DMS153 treated with DMSO at 0.1 percent for 48 hours (cell line): ENCODE results near the gene DOC2B.
"Not testable (repeated sequence)": the region's sequence is repeated elsewhere in the genome, so short reads cannot be mapped to it uniquely, and the experiment has no call there.

ENCODE experiments used
- DNase-seq: peaks from one replicate; lab custom pipeline; 2025; ENCODE audit not compliant: unreplicated experiment; lab: John Stamatoyannopoulos, UW

Gene DOC2B

GRCh38 chr17:193426-193810, 12.0 kb upstream of the DOC2B start:
- no peak for DNase-seq

- no peak for DNase-seq
Observed at GRCh38 chr17:192666-193425, 11.4 kb upstream of the DOC2B start.

DNA sequence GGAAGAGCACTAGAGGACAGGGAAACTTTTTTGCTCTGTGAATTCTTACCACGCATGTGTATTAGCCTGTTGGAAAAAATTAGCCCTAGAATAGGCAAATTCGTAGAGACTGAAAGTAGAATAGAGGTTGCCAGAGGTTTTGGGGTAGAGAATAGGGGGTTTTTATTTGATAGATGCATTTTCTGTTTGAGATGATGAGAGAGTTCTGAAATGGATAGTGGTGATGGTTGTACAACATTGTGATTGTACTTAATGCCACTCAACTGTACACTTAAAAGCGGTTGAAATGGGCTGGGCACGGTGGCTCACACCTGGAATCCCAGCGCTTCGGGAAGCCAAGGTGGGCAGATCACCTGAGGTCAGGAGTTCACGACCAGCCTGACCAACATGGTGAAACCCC, 8.0 kb upstream of the DOC2B start:
- no peak for DNase-seq

GRCh38 chr17:187130-187529, 5.7 kb upstream of the DOC2B start:
- no peak for DNase-seq

DNA sequence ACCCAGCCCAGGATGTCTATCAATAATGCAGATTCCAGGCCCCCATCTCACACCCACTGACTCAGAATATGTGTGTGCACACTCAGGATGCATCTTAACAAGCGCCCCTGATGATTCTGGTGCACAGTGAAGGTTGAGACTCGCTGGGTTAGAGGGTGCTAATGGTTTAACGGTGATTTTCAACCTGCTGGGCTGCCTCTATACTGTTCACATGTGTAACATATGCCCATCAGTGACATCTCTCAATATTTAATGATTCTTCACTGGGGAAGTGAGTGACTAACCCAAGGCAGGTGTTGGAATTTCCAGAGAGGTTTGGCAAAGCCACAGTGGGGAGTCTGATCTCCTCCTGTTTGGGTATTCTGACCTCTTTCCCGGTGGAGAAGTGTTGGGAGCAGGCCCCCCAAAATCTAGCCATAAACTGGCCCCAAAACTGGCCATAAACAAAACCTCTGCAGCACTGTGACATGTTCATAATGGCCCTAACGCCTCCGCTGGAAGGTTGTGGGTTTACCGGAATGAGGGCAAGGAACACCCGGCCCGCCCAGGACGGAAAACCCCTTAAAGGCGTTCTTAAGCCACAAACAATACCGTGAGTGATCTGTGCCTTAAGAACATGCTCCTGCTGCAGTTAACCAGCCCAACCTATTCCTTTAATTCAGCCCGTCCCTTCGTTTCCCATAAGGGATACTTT, 4.1 kb upstream of the DOC2B start:
- no peak for DNase-seq

- DNase-seq = no peak
Observed at GRCh38 chr17:183021-183420, 1.6 kb upstream of the DOC2B start.

GRCh38 chr17:182050-182751, 751 bp upstream of the DOC2B start:
- no peak for DNase-seq

- DNase-seq = no peak
Observed at GRCh38 chr17:180381-181244, 837 bp downstream of the DOC2B start.

GRCh38 chr17:179781-180380, 1.6 kb downstream of the DOC2B start:
- no peak for DNase-seq

GRCh38 chr17:179066-179432, 2.4 kb downstream of the DOC2B start:
- DNase-seq = no peak

DNA sequence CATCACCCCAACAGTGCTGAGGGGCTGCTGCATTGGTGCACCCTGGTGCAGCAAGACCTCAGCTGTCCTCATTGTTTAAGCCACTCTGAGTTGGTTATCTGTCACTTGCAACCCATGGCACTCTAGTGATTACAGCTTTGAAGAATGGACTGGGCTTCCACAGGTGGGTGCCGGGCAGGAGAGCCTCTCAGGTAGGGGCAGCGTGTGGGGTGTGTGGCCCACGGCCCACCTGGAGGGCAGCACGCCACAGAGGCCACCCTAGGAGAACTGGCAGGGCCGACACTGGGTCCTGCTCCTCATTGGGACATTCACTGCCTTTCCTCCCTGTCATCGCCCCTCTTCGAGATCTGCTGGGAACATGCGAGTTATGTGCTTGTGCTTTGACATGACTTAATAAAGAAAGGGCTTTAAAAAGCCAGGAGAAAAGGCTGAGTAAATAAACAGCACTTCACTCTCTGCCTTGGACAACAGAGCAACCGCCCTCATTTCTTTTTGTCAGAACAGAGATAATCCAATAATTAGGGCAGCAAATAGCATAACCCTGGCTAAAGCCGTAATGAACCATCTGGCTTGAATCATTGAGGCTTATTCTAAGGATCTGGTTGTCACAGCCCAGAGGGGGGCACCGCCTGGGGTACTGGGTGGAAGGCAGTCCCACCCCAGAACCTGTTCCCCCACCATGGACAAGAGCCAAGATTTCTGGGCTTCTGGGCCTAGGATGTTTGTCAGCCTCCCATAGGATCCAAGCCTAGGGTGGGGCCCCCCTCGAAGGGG, 3.0 kb downstream of the DOC2B start:
- no peak for DNase-seq

DNA sequence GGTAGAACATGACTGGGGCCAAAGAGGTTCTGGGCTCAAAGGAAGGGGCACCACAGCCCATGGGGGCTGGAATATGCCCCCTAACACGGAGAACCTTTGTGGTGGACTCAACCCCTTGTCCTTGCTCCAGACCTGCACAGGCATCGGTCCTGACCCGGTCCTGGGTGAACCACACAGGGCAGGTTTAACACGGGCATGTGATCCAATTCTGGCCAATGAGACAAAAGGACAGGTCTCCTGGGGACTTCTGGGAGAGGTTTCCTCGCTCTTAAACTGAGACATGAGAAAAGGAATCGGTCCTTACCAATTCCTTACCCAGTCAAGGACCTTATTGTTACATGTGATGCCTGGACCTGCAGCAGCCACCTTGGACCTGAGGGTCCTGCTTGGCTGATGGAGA, 3.7 kb downstream of the DOC2B start:
- no peak for DNase-seq

GRCh38 chr17:177155-177554, 4.3 kb downstream of the DOC2B start:
- DNase-seq = no peak

GRCh38 chr17:173166-173911, 8.1 kb downstream of the DOC2B start:
- no peak for DNase-seq

- no peak for DNase-seq
Observed at GRCh38 chr17:172401-172800, 9.0 kb downstream of the DOC2B start.

DNA sequence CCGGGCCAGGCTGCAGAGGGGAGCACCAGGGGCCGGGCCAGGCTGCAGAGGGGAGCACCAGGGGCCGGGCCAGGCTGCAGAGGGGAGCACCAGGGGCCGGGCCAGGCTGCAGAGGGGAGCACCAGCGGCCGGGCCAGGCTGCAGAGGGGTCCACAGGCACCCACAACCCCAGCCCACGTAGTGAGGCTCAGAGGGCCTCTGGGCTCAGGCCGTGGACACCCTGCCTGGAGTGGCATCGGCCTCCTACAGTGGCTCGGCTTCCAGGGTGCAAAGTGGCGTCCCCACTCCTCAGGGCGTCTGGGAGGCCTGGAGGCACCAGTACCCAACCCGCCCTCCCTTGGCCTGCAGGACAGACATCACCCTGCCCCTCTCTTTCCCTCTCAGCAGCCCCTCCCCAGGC, 9.6 kb downstream of the DOC2B start:
- DNase-seq = no peak

- no peak for DNase-seq
Observed at GRCh38 chr17:170130-170670, 11.2 kb downstream of the DOC2B start.

GRCh38 chr17:168614-169013, 12.8 kb downstream of the DOC2B start:
- DNase-seq = not testable (repeated sequence)

DNA sequence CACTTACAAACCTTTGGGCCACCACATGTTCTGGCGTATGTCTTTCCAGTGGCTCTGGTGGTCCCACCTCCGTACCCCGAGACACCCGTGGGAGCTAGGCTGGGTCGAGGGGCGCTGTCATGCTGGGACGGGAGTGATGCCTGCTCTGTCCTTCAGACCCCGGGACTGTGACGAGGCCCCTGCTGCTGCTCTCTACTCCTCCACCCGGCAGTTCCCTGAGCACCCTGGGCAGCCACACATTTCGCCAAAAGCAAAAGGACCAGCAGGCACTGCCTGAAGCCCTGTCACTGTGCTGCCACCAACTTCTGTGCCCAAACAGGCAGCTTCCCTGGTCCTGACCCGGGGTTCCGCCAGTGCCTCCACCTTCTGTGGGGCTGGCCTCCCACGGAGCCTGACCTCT, 15.5 kb downstream of the DOC2B start:
- no peak for DNase-seq
